GM19372 (cell line): ENCODE data around the gene SHB.

Experiments
- ATAC-seq: cut with Tn5 transposase; IDR thresholded peaks from one replicate; pipeline ENCODE4 v1.9.1; 2021; ENCODE audit warnings: mild to moderate bottlenecking, low read depth, moderate library complexity; ENCODE audit not compliant: unreplicated experiment

The SHB gene

DNA sequence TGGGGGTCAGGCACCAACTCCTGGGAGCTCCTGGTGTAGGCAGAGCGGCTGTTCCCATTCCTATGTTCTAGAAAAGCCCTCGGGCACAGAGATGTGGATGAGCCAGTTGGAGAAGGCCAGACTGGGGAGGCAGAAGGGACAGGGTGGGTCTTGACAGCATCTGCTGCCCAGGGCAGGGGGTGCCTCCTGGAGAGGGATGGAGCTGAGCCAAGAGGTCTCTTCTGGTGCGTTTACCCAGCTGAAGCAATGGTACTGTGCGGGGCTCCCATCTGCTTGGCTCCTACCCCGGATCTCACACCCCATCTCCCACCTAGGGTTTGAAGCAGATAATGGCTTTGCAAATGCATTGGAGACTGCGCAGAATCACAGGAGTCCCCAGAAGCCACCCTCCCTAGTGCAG is 41.3 kb downstream of the SHB start:
- ATAC-seq, result no peak

DNA sequence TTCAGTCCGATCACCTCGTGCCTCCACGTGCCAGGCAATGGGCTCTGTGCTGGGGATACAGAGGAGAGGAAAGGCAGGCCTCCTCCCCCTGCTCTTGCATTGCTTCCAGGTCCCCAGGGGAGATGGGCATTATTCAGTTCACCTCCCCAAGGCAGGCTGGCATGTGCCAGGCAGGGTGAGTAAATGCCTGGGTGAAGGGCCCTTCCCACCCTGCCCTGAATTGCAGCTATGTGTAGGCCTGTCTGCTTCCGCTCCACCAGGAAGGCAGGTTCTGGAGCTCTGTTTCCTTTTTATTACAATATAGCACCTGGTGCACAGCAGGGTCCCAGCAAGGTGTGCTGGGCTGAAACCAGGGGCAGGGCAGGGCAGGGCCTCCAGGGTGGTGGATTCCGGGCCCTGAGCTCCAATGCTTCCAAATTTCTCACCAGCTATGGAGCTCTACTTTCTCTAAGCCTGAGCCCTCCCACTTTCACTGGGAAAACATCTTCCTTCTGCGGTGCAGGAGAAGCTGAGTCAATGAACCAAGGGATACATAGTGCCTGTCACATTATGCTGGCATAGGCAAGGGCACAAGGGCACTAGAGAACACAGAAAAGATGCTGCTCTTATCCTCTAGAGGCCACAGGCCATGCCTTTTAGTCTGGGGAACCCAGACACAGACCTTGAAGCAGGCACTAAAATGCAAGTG is 42.0 kb downstream of the SHB start:
- no peak for ATAC-seq

DNA sequence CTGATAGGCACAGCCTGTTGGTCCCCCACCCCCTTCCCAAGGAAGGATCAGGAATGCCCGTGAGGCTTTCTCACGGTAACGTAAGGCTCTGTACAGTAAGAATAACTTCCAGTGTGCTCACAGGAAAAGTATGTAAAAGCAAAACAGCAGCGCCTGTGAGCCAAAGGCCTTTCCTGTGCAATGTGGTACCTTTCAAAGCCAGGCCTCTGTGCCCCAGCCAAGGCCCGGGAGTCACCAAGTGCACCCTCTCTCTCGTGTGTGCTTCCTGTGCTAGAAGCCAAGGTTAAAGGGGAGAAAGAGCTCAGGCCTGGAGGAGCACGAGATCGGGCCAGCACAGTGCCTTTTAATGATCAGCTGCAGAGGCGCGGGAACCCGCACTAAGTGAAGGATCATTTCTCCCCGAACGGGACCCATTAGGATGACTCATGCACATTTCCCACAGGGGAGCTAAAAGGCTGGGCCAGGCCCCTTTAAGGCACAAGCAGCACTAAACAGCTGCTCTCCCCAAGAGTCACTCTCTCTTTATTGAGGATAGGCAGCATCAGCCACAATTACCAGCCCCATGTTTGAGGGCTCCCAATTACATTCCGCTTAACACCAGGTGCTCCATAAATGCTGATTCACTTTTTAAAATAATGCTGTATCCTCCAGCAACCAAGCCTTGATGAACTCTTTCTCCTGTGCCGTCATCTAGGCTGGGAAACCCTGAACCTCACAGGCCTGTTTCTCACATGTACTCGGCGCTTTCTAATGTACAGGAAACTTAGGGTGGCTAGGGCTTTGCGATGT is 42.8 kb downstream of the SHB start:
- ATAC-seq, result no peak

DNA sequence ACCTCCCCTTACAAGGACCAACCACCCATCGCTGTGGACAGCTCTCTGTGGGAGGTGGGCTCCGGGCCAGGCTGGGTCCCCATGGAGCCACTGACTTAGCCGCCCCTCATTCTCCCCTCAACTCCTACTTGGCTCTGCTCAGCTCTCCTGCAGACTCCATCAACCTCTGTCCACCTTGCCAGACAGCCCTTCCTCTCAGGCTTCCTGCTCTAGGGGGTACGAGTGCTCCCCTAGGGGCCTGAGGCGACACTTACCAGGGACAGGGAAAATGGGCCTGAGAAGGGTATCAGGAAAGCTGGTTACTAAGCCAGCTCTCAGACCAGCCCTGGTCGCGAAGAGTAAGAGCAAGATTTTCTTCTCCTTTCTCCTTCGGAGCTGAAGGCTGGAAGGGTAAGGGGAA is 43.9 kb downstream of the SHB start:
- ATAC-seq, result no peak

DNA sequence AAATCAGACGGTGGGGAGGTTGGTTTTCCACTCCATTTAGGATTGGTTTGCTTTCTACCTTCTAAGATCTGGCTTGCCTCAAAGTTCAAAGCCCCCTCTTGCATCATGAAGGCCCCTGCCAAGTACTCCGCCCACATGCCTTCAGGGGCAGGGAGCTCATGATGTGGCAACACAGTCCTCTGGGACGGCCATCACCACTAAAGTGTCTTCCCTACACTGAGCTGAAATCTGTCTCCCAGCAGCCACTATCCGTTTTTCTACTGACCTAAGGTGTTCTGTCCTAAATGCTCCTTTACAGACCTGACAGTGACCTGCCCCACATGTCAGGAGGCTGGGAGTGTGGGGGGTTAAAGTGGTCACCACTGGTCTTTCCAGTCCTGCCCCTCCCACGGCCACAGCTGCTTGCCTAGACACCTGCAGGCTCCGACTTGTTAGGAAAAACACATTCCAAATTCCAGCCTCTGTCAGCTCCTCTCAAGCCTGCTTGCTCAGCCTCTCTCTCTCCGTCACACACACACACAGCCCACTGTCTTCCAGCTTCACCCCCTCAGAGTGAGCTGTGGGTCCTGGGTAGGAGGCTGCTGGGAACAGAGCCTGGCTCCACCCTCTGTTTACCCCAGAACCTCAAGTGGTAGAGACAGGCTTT is 44.9 kb downstream of the SHB start:
- ATAC-seq, result no peak

DNA sequence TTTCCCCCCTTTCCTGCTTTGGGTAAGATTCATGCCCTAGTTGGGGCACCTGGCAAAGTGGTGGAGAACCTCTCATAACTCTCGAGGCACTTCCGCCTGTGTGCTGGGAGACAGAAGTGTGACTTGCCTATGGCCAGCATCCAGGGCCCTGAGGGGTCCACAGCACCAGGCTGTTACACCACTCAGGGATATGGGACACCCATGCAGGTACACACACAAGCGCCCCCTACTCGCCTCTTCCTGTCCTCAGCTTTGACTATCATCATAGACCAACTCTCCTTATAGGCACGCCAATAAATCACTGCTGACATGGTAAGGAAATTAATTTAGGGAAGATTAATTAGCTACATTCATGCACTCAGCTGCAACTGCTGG is 45.4 kb downstream of the SHB start:
- no peak for ATAC-seq

DNA sequence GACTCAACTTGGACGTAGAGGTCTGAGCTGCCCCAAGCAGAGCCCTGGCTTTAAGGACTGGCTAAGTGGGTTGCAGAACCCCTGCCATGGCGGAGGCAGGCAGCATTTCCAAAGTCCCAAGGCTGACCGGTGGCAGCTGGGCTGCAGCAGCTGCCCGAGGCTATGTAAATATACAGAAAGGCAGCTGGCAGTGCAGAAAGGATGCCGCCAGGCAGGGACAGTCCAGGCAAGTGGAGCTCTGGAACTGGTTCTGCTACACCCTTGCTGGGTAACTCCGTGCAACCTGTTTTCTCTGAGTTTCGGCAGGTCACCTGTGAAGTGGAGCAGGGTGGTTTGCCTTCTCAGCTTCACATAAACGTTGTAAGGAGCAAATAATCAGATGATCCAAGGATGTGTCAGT is 46.0 kb downstream of the SHB start:
- no peak for ATAC-seq

DNA sequence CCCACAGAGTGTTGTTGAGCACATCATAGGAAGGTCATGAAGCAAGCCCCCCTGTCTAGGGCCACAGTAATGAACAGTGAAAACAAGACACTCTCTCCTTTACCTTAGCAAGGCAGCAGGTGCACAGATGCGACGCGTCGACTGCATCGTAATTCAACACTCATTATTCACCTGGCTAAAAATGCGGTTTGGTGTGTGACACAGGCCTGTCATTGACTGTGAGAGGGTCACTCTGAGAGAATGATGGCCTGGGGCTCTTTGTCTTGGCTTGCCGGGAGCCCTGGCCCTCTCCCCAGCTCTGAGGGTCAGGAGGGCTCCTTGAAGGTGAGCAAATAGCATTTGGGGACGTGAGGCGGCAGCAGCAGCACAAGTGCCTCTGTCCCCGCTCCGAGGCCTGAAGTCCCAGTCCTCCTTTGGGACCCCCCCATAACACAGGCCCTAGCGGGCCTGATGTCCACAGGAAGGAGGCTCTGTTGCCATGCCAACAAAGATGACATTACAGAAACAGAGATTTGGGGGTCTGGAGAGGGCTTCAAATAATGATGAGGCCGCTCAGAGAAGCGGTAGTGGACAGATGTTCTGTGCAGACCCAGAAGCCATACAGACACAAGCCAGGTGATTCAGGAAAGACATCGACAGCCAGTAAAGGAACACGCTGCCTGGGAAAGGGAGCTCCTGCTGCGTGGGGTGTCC is 46.7 kb downstream of the SHB start:
- ATAC-seq, result no peak

DNA sequence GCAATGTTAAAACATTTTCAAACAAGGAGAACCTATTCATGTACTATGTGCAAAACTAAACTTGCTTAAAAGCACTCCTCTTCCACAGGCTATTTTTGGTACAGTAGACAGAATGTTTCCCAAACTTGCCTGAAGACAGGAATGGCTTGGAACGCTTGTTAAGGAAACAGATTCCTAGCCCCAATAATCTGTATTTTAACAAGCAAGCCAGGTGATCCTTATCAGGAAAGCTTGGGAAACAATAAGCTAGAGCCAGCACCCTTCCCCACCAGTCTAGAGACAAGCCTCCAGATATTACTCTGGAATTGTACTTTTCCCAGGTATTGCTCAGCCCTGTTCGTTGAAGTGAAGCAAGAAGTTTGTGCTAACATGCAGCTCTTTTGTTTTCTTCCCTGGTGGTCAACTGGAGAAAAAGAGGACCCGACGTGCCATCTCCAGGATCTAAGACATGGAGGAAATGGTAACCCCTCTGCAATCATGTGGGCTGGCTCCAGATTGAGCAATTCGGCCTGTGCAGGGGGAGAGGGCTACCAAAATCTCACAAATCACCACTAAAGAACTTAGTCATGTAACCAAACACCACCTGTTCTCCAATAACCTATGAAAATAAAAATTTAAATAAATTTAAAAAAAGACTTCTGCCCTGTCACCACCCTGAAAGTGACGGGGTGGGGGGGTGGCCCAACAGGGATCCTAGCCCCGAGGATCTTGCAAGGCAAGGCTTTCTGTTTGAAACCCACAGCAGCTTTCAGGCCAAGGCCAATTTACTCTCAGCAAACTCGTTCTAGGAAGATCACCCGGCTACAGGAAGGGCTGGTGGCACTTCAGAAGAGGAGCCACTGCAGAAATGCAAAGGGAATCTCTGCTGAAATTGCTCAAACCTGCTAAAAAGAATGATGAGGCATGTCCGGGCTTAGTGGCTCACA is 48.6 kb downstream of the SHB start:
- no peak for ATAC-seq

DNA sequence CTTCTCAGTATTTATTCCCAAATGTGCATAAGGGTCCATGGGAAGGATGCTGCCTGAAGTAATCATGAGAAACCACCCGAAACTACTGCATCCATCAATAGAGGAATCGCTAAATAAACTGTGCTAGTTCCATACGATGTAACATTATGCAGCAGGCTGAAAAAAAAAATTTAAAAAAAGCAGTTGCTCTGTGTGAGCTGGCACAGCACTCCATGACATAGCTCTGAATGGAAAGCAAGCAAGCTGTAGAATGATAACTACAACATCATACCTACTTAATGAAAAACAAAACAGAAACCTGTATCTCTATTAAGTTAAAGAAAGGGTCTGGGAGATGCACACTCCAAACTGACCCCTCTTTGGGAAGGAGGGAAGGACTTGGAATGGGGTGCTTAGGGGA is 49.3 kb downstream of the SHB start:
- ATAC-seq, result no peak

DNA sequence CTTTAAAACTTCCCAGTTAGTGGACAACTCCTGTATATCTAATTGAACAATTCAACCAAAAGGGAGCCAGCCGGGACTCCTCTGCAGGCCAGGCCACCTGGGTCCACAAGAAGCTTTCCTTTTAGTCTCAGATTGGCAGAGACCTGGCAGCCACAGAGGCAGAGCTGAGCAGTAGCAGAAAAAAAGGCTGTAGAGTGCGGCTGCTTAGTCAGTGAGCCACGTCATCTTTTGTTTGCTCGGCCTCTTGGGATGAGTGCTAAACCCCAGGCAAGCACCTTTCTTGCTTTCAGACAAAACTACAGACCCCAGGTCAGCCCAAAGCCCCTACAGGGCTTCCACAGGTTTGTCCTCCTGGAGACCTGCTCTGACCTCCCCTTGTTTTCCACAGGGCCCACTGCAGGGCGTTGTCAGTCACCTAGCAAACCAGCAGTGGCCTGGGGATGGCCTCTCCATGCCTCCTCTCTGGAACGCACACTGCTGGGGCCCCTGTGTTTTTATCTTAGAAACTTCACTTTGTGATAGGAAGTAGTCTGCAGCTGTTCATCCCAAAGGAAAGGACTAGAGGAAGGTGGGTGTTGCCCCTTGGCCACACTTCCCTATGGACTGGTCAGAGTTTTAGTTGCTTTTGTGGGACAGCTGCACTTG is 49.9 kb downstream of the SHB start:
- ATAC-seq, result no peak

DNA sequence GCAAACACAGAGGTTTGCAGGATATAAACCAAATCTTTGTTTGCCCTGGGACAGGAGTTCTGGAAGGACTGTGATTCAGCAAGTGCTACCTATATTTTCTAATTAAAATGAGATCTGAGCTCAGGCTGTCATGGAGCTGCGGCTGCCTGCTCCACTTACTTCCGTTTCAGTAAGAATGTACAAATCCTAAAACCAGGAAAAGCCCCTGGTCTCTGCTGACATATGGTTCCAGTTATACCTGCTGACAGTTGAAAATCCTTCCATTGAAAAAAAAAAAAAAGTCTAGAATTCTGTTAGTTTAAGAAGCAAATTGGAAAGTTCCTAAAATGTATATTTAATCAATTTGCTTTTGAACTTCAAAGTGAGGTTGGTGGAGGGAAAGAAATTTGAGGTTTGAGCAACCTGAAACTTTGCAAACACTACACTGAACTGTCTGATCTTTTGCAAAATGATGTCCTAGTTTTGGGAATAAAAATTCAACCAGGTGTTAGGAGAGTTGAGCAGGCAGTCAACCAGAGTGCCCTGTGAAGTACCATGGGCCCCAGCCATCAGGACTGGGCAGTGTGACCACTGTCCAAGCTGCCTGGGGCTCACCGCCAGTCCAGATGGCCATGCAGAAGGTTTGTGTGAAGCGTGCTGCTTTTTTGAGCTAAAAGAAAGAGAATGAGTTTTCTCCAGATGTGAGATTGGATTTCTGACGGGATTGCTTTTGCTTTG is 50.6 kb downstream of the SHB start:
- no peak for ATAC-seq

DNA sequence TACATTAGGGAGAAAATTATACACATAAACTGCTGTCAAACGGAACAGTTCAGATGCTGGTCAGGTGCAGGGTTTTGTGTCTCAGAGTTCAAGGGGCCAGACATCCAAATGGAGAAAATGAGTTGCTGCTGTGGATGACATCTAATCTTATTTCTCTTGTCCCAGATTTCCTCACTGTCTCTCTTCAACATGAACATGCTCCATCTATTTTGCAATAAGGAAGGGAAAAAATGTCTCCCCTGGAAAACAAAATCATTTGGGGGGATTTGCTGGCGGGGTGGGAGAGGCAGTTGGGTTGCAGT is 51.2 kb downstream of the SHB start:
- no peak for ATAC-seq

DNA sequence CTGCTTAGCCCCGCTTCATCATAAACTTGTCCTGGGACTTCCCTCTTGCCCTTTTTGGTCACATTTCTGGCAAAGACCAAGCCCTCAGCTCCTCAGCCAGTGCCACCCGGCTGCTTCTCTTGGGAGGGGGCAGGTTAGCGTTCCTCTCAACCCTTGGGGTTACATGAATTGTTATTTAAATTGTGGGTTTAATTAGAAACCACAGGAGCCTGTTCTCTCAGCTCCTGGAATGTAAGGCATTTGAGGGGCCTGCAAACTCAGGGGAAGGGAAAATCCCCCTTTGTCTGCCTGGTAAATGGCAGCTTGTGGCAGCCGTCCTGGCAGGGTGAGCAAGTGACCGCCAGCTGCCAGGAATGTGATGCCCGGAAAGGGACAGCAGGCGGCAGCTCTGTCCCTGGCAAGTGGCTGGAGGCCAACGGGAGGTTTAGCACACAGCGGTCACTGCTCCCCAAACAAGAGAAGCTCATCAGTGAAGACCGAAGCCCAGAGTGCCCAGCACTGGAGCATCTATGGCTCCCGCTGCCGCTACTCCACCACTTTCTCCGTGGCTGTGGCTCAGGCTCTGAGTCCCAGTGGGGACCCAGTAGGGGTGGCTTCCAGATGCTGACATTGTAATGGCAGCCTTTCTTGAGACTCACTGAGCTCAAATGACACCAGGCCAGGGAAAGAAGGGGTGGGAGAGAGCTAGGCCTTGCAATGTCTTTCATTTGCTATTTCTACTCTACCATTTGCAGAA is 51.7 kb downstream of the SHB start:
- no peak for ATAC-seq

DNA sequence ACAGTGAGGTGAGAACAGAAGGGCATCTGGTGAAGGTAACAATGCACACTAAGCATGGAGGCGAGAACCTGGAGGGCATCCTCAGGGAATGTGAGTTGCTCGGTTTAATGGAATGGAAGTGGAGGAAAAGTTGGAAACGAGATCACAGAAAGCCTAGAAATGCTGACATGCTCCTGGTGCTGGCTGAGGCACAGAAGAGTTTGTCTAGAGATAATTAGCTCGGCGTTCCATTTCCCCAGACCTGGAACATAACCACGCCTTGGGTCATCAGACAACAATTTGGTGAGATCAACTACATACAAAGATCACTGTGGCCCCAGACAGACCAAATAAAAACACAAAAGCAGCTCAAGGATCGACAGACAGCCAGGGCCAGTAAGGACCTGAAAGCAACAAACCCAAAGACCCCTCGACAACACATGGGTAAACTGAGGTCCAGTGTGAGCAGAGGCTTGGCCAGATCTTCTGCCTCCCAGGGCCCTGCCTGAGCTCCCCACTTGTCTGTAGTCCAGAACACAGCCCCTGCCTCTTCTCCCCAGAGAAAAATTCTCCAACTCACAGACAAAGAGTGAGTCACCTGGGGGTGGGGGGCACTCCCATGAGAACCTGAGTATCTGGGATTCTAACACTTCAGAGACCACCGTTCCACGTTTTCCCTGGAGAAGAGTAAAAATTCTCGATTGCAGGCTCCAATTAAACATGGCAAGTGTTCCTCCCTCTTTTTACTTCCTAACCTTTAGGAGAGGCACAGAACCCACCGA is 52.5 kb downstream of the SHB start:
- no peak for ATAC-seq

DNA sequence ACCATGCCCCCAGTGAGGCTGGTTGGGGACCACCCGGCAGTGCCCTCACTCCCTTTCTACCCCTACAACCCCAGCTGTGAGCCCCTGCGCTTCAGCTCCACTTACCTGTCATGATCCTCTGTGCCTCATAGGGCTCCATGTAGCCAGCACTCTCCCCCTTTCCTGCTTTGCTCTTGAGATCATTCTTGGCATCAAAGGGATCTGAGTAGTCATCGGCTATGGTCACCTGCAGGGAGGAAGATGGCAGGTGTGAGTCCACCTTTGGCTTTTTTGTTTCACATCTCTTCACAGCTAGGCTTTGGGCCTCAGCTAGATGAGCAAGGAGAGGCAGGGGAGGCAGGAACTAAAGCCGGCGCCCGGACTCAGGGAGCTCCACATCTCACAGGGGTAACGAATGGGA is 53.1 kb downstream of the SHB start:
- ATAC-seq, result no peak

DNA sequence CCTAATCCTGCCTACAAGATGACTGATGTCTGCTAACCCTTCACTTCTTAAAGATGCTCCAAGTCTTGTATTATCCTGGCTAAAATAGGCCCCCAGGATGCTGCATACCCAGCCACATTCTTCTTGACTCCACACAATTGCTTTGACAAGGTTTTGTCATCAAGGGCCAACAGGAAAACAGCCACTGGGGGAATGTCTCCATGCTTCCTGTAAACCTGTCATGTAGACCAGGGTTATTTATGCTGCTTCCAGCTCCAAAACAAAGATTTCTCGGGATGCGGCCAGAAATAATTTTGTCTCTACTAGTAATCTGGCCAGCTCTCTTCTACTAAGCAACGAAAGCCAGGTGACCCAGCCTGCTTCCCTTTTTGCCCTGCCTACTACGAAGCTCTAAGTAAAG is 53.8 kb downstream of the SHB start:
- ATAC-seq, result no peak
